ENCODE results near the gene PNMA1. TPM values are rescaled to one million over a fixed set of nuclear protein-coding genes. Genes with fewer than 3 reads are reported as not detected.

Gene PNMA1
- total and polyA plus RNA-seq, 2 of the 13 experiments (the other 11 are each of a cell fraction or from before 2014, with no cell fraction given): 7.0 to 8.3 TPM

GRCh38 chr14:73713803-73714655, at the start of gene PNMA1 (continued):
- TF ChIP-seq ZNF281 (CRISPR knock-in tag; IDR thresholded peaks at IDR 0.05; ENCODE audit: borderline replicate concordance) (peak; percentile 39; the same call in 1 of the 2 replicates), BATF2 (CRISPR knock-in tag; IDR thresholded peaks at IDR 0.05) (no peak; the same call in 1 of the 2 replicates), ZNF619 (CRISPR knock-in tag; IDR thresholded peaks at IDR 0.05) (no peak), ZNF850 (CRISPR knock-in tag; conservative IDR thresholded peaks at IDR 0.05) (no peak), KMT2A (CRISPR knock-in tag; IDR thresholded peaks at IDR 0.05) (peak; percentile 22; the same call in 1 of the 2 replicates), ZSCAN21 (CRISPR knock-in tag; IDR thresholded peaks at IDR 0.05; ENCODE audit: borderline replicate concordance) (peak; percentile 69; the same call in 1 of the 2 replicates), ZNF121 (CRISPR knock-in tag; IDR thresholded peaks at IDR 0.05) (no peak), ATF4 (CRISPR knock-in tag; IDR thresholded peaks at IDR 0.05) (peak in 1 of 2 experiments; percentile 44; a peak in 1 of 4 replicates), ZSCAN30 (CRISPR knock-in tag; IDR thresholded peaks at IDR 0.05) (no peak), ZFY (CRISPR knock-in tag; IDR thresholded peaks at IDR 0.05) (peak; percentile 90), ZNF598 (CRISPR knock-in tag; IDR thresholded peaks at IDR 0.05; ENCODE audit: borderline replicate concordance) (no peak), PRDM10 (CRISPR knock-in tag; IDR thresholded peaks at IDR 0.05; ENCODE audit: low read depth) (peak; percentile 96), CREB1 (IDR thresholded peaks at IDR 0.05) (no peak; the same call in 1 of the 2 replicates), CREB1 (CRISPR knock-in tag; IDR thresholded peaks at IDR 0.05) (no peak), POLR2G (IDR thresholded peaks at IDR 0.05; ENCODE audit: low read depth, low read length) (peak; percentile 76), GATAD2A (CRISPR knock-in tag; IDR thresholded peaks at IDR 0.05) (no peak), ZBTB1 (CRISPR knock-in tag; IDR thresholded peaks at IDR 0.05; ENCODE audit: borderline replicate concordance) (no peak), UBTF (CRISPR knock-in tag; IDR thresholded peaks at IDR 0.05) (peak; percentile 90)

Data from HepG2 (cell line).